ENCODE measurements around the gene GABBR1.

Gene GABBR1

GRCh38 chr6:29517728-29518440 lies 115.1 kb downstream of the GABBR1 start:
- Histone ChIP-seq H3K27ac (no peak overlapping the region), H3K36me3 (ENCODE audit: control insufficient read depth, insufficient read depth, low read length) (no peaks in the 10 kb centered on the region), H3K4me3 (ENCODE audit: low read depth, low read length) (no peak overlapping the region), H3K9me3 (ENCODE audit: control insufficient read depth, low read length) (no peaks in the 10 kb centered on the region), H2AFZ (no peak overlapping the region), H3K27me3 (ENCODE audit: control insufficient read depth, insufficient read depth, low read length) (no peaks in the 10 kb centered on the region), H3K79me2 (no peaks in the 10 kb centered on the region), H3K9ac (no peak overlapping the region), H3K4me2 (ENCODE audit: low read length) (no peak overlapping the region), H3K4me1 (no peaks in the 10 kb centered on the region)
- TF ChIP-seq CTCF (IDR thresholded peaks at IDR 0.05): no peak

DNA sequence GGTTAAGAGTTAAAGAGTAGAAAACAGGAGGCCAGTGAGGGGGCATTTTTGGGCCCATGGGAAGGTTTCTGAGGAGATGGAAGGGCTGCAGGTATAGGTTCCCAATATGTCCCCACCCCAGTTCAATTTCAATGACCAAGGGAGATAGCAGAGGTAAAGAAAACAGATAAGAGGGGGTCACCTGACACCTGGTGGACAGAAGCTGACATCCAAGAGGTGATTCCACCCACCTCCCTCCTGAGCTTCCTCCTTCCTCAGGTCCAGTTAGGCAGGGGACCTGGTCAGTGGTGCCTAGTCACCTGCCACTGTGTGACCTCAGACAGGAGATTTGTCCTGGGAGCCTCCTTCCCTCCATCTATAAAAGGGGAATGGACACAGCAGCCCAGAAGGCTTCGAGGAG lies 115.7 kb downstream of the GABBR1 start:
- H3K36me3 ChIP-seq (ENCODE audit: control insufficient read depth, insufficient read depth, low read length): no peaks in the 10 kb centered on the region

DNA sequence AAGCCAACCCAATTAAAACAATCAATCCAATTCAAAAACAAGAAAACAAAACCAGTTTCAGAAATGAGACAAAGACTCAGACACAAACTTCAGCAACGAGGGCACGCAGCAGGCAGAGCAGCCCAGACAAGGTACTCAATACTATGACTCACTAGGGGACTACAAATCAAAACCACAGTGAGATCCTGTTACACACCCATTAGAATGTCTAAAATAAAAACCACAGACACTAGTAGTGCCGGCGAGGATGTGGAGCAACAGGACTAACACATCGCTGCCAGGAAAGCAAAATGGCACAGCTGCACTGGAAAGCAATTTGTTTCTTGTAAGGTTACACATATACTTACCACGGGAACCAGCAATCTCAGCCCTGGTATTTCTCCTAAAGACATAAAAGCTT lies 116.9 kb downstream of the GABBR1 start:
- TF ChIP-seq CTCF (IDR thresholded peaks at IDR 0.05): no peak
- no peaks in the 10 kb centered on the region for H3K9me3 ChIP-seq (ENCODE audit: control insufficient read depth, low read length)
- H3K4me2 ChIP-seq (ENCODE audit: low read length): no peak overlapping the region
- no peak overlapping the region for H3K27ac ChIP-seq
- H3K79me2 ChIP-seq: no peaks in the 10 kb centered on the region
- no peaks in the 10 kb centered on the region for H3K27me3 ChIP-seq (ENCODE audit: control insufficient read depth, insufficient read depth, low read length)
- H3K4me1 ChIP-seq: no peaks in the 10 kb centered on the region
- no peak overlapping the region for H3K4me3 ChIP-seq (ENCODE audit: low read depth, low read length)
- no peak overlapping the region for H2AFZ ChIP-seq
- H3K36me3 ChIP-seq (ENCODE audit: control insufficient read depth, insufficient read depth, low read length): no peaks in the 10 kb centered on the region
- no peak overlapping the region for H3K9ac ChIP-seq

More for the DNA sequence above, 115.7 kb downstream of the GABBR1 start:
- Histone ChIP-seq H3K4me2 (ENCODE audit: low read length) (no peak overlapping the region), H3K9ac (no peak overlapping the region), H3K79me2 (no peaks in the 10 kb centered on the region), H3K27me3 (ENCODE audit: control insufficient read depth, insufficient read depth, low read length) (no peaks in the 10 kb centered on the region), H3K4me1 (no peaks in the 10 kb centered on the region), H3K27ac (no peak overlapping the region), H3K4me3 (ENCODE audit: low read depth, low read length) (no peak overlapping the region), H2AFZ (no peak overlapping the region), H3K9me3 (ENCODE audit: control insufficient read depth, low read length) (no peaks in the 10 kb centered on the region)
- no peak for TF ChIP-seq CTCF (IDR thresholded peaks at IDR 0.05)

DNA sequence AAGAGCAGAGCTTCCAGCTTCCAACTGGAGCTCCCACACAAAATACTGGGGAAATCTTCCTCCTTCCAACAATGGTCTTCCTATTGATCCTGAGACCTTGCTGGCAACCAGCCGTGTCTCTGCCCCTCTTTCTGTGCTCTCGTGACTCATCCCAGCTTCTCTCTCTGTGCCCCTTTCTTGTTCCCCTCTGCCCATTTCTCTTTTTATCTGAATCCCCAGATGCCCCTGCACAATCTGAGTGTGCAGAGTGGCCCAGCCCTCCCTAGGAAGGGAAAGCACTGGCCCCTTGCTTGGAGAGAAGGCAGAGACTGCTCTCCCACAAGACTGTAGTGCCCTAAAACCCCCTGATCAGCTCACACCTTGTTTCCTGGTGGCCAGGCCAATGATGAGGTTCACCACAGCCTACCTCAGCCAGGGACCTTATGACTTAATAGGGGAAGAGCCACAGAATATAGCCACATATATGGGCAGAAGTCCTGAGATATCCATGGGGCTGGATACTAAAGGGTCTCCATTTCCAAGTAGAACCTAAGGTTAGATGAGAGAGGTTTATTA lies 122.2 kb downstream of the GABBR1 start:
- Histone ChIP-seq H3K4me3 (ENCODE audit: low read depth, low read length) (no peak overlapping the region), H2AFZ (no peak overlapping the region), H3K36me3 (ENCODE audit: control insufficient read depth, insufficient read depth, low read length) (no peaks in the 10 kb centered on the region), H3K4me1 (no peaks in the 10 kb centered on the region), H3K27ac (no peak overlapping the region), H3K27me3 (ENCODE audit: control insufficient read depth, insufficient read depth, low read length) (no peaks in the 10 kb centered on the region), H3K9me3 (ENCODE audit: control insufficient read depth, low read length) (no peaks in the 10 kb centered on the region), H3K79me2 (no peaks in the 10 kb centered on the region), H3K9ac (no peak overlapping the region), H3K4me2 (ENCODE audit: low read length) (no peak overlapping the region)
- no peak for TF ChIP-seq CTCF (IDR thresholded peaks at IDR 0.05)

GRCh38 chr6:29510202-29510601 lies 122.8 kb downstream of the GABBR1 start:
- TF ChIP-seq CTCF (IDR thresholded peaks at IDR 0.05): no peak
- Histone ChIP-seq H2AFZ (no peak overlapping the region), H3K9me3 (ENCODE audit: control insufficient read depth, low read length) (no peaks in the 10 kb centered on the region)

More at GRCh38 chr6:29510202-29510601, 122.8 kb downstream of the GABBR1 start:
- no peaks in the 10 kb centered on the region for H3K27me3 ChIP-seq (ENCODE audit: control insufficient read depth, insufficient read depth, low read length)
- no peaks in the 10 kb centered on the region for H3K4me1 ChIP-seq
- H3K27ac ChIP-seq: no peak overlapping the region
- H3K4me3 ChIP-seq (ENCODE audit: low read depth, low read length): no peak overlapping the region
- no peak overlapping the region for H3K9ac ChIP-seq
- H3K79me2 ChIP-seq: no peaks in the 10 kb centered on the region
- H3K36me3 ChIP-seq (ENCODE audit: control insufficient read depth, insufficient read depth, low read length): no peaks in the 10 kb centered on the region
- no peak overlapping the region for H3K4me2 ChIP-seq (ENCODE audit: low read length)

All from parathyroid adenoma (tissue), 2 donors.